Measurements from ENCODE around the gene FSCN2. TPM values are rescaled to one million over a fixed set of nuclear protein-coding genes. Genes with fewer than 3 reads are reported as not detected.
A peak's percentile ranks its signal among the peaks of the same experiment; 100 is the strongest.
"Not testable (repeated sequence)": the region's sequence is repeated elsewhere in the genome, so short reads cannot be mapped to it uniquely, and the experiment has no call there.

Gene FSCN2
- total RNA-seq, 6 donors from 2014 or later, result 2.7 to 37.7 (median 3.9) TPM

- Histone ChIP-seq H3K4me1 (peaks cover 3 to 18% (median 8%) of the 10 kb centered on the region in 4 donors), H3K4me3 (no peak overlapping the region), H3K9me3 (no peaks in the 10 kb centered on the region), H3K27ac (no peak overlapping the region), H3K27me3 (peaks cover 0 to 10% (median 4%) of the 10 kb centered on the region in 4 donors), H3K36me3 (no peaks in the 10 kb centered on the region)
- TF ChIP-seq, protein P1, sequence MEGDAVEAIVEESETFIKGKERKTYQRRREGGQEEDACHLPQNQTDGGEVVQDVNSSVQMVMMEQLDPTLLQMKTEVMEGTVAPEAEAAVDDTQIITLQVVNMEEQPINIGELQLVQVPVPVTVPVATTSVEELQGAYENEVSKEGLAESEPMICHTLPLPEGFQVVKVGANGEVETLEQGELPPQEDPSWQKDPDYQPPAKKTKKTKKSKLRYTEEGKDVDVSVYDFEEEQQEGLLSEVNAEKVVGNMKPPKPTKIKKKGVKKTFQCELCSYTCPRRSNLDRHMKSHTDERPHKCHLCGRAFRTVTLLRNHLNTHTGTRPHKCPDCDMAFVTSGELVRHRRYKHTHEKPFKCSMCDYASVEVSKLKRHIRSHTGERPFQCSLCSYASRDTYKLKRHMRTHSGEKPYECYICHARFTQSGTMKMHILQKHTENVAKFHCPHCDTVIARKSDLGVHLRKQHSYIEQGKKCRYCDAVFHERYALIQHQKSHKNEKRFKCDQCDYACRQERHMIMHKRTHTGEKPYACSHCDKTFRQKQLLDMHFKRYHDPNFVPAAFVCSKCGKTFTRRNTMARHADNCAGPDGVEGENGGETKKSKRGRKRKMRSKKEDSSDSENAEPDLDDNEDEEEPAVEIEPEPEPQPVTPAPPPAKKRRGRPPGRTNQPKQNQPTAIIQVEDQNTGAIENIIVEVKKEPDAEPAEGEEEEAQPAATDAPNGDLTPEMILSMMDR (IDR thresholded peaks at IDR 0.05), result no peak
- DNase-seq (peak in 1 of 2 donors; percentile 58), ATAC-seq (ENCODE audit: low FRiP score in 2 of 2) (no peak)
- WGBS, 2 donors, result 92 to 94% methylated on average over 19 to 20 of the region's 21 CpGs
Observed at GRCh38 chr17:81526662-81527571, 1.3 kb upstream of the FSCN2 start.

GRCh38 chr17:81528384-81528650 lies 140 bp downstream of the FSCN2 start:
- H3K4me1 ChIP-seq, result peaks cover 3 to 16% (median 8%) of the 10 kb centered on the region in 4 donors
- ATAC-seq (ENCODE audit: low FRiP score in 2 of 2) (no peak), DNase-seq (peak in 1 of 2 donors; percentile 79)
- H3K36me3 ChIP-seq, result no peaks in the 10 kb centered on the region
- H3K4me3 ChIP-seq, result peak overlapping the region in 1 of 4 donors; percentile 7
- H3K9me3 ChIP-seq, result no peaks in the 10 kb centered on the region
- 38% methylated on average over 17 of the region's 20 CpGs; no CpG with 5 or more reads in 1 of the 2 donors for WGBS, 2 donors
- H3K27me3 ChIP-seq, result peaks cover 0 to 10% (median 4%) of the 10 kb centered on the region in 4 donors
- no peak overlapping the region for H3K27ac ChIP-seq
- TF ChIP-seq, protein P1 (IDR thresholded peaks at IDR 0.05), result no peak
- TF ChIP-seq POLR2AphosphoS5 (IDR thresholded peaks at IDR 0.05), result no peak
- no peak for TF ChIP-seq POLR2A (IDR thresholded peaks at IDR 0.05)
- no peak for TF ChIP-seq EP300 (IDR thresholded peaks at IDR 0.05)

DNA sequence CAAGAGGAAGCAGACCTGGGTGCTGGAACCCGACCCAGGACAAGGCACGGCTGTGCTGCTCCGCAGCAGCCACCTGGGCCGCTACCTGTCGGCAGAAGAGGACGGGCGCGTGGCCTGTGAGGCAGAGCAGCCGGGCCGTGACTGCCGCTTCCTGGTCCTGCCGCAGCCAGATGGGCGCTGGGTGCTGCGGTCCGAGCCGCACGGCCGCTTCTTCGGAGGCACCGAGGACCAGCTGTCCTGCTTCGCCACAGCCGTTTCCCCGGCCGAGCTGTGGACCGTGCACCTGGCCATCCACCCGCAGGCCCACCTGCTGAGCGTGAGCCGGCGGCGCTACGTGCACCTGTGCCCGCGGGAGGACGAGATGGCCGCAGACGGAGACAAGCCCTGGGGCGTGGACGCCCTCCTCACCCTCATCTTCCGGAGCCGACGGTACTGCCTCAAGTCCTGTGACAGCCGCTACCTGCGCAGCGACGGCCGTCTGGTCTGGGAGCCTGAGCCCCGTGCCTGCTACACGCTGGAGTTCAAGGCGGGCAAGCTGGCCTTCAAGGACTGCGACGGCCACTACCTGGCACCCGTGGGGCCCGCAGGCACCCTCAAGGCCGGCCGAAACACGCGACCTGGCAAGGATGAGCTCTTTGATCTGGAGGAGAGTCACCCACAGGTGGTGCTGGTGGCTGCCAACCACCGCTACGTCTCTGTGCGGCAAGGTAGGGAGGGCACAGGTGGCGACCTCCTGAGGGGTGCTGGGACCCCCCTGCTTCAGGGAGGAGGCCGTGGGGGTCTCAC lies 667 bp downstream of the FSCN2 start:
- Histone ChIP-seq H3K9me3 (no peaks in the 10 kb centered on the region), H3K36me3 (no peaks in the 10 kb centered on the region), H3K4me1 (peaks cover 3 to 11% (median 8%) of the 10 kb centered on the region in 4 donors), H3K27ac (no peak overlapping the region), H3K27me3 (peaks cover 0 to 6% (median 2%) of the 10 kb centered on the region in 4 donors), H3K4me3 (no peak overlapping the region)
- whole genome bisulfite sequencing, 2 donors, result 87 to 89% methylated on average over 25 to 43 of the region's 62 CpGs
- peak in 1 of 2 donors; percentile 81 for DNase-seq
- no peak for ATAC-seq (ENCODE audit: low FRiP score in 2 of 2)
- no peak for TF ChIP-seq EP300 (IDR thresholded peaks at IDR 0.05)
- TF ChIP-seq, protein P1 (IDR thresholded peaks at IDR 0.05), result no peak

- TF ChIP-seq EP300 (IDR thresholded peaks at IDR 0.05), result no peak
- no peak for TF ChIP-seq POLR2AphosphoS5 (IDR thresholded peaks at IDR 0.05)
- TF ChIP-seq, protein P1 (IDR thresholded peaks at IDR 0.05), result no peak
- TF ChIP-seq POLR2A (IDR thresholded peaks at IDR 0.05), result no peak
- H3K4me1 ChIP-seq, result peaks cover 3 to 11% (median 8%) of the 10 kb centered on the region in 4 donors
- DNase-seq, result no peak
- no peaks in the 10 kb centered on the region for H3K9me3 ChIP-seq
- ATAC-seq (ENCODE audit: low FRiP score in 2 of 2), result no peak
- H3K4me3 ChIP-seq, result no peak overlapping the region
- H3K27me3 ChIP-seq, result peaks cover 0 to 3% (median under 1%) of the 10 kb centered on the region in 4 donors
- 95 to 100% methylated on average over 5 to 6 of the region's 6 CpGs for WGBS, 2 donors
- no peak overlapping the region for H3K27ac ChIP-seq
- no peaks in the 10 kb centered on the region for H3K36me3 ChIP-seq
Observed at GRCh38 chr17:81529437-81529803, 1.2 kb downstream of the FSCN2 start.

- not testable (repeated sequence) for H3K9me3 ChIP-seq; H3K27me3 ChIP-seq; H3K4me3 ChIP-seq; DNase-seq; H3K27ac ChIP-seq; H3K36me3 ChIP-seq; ATAC-seq (ENCODE audit: low FRiP score in 2 of 2)
- 78 to 80% methylated on average over 6 of the region's 6 CpGs for WGBS, 2 donors
- H3K4me1 ChIP-seq, result peaks cover 3 to 12% (median 8%) of the 10 kb centered on the region in 4 donors
Observed at GRCh38 chr17:81531013-81531412, 2.8 kb downstream of the FSCN2 start.

DNA sequence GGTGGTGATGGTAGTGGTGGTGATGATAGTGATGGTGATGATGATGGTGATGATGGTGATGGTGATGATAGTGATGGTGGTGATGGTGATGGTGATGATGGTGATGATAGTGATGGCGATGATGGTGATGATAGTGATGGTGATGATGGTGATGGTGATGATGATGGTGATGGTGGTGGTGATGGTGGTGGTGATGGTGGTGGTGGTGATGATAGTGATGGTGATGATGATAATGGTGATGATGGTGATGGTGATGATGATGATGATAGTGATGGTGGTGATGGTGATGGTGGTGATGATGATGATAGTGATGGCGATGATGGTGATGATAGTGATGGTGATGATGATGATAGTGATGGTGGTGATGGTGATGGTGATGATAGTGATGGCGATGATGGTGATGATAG lies 3.8 kb downstream of the FSCN2 start:
- H3K36me3 ChIP-seq; H3K9me3 ChIP-seq; ATAC-seq (ENCODE audit: low FRiP score in 2 of 2); H3K4me3 ChIP-seq; H3K27ac ChIP-seq; DNase-seq: not testable (repeated sequence)
- H3K4me1 ChIP-seq, result peaks cover 12 to 22% (median 17%) of the 10 kb centered on the region in 4 donors
- 96 to 97% methylated on average over 3 of the region's 3 CpGs for WGBS, 2 donors
- H3K27me3 ChIP-seq, result peaks cover 0 to 17% (median 10%) of the 10 kb centered on the region in 4 donors
